Liver (tissue), 9 donors: Measurements from ENCODE around the gene ARHGEF4. TPM values are rescaled to one million over a fixed set of nuclear protein-coding genes. Genes with fewer than 3 reads are reported as not detected.

Source experiments
- DNase-seq: peaks from one replicate; pipeline ENCODE4 v3.0.0-alpha.2; 2017; ENCODE audit warnings: low spot score
- H3K27ac ChIP-seq, 2 donors: one replicate each; pipeline ENCODE4 v1.7.0; 2013; ENCODE audit warnings: inconsistent platforms in 2 of 2, low read length in 2 of 2, control low read depth in 1 of 2, low read depth in 1 of 2, mild to moderate bottlenecking in 1 of 2
- H3K27me3 ChIP-seq, 4 donors: one replicate each; pipeline versions ENCODE4 v1.6.1 to v1.7.0; 2013; ENCODE audit warnings: low read length in 3 of 4, inconsistent platforms in 1 of 4, mild to moderate bottlenecking in 1 of 4, moderate library complexity in 1 of 4; ENCODE audit not compliant: control insufficient read depth in 4 of 4, insufficient read depth in 4 of 4
- H3K36me3 ChIP-seq, 4 donors: one replicate each; pipeline versions ENCODE4 v1.6.1 to v1.7.0; 2013; ENCODE audit warnings: low read length in 3 of 4, mild to moderate bottlenecking in 3 of 4, low read depth in 1 of 4, moderate library complexity in 1 of 4; ENCODE audit not compliant: control insufficient read depth in 4 of 4, insufficient read depth in 3 of 4
- H3K4me1 ChIP-seq, 4 donors: one replicate each; pipeline versions ENCODE4 v1.6.1 to v1.7.0; 2013; ENCODE audit warnings: low read length in 3 of 4, mild to moderate bottlenecking in 3 of 4, moderate library complexity in 1 of 4; ENCODE audit not compliant: control insufficient read depth in 4 of 4, insufficient read depth in 4 of 4
- H3K4me3 ChIP-seq, 3 donors: one replicate each; pipeline versions ENCODE4 v1.6.1 to v1.7.0; 2013; ENCODE audit warnings: low read length in 3 of 3, control low read depth in 1 of 3, low read depth in 1 of 3, mild to moderate bottlenecking in 1 of 3
- H3K9ac ChIP-seq, 2 donors: one replicate each; pipeline ENCODE4 v1.7.0; 2013; ENCODE audit warnings: low read length in 2 of 2, mild to moderate bottlenecking in 2 of 2, moderate library complexity in 2 of 2, control low read depth in 1 of 2, low read depth in 1 of 2
- H3K9me3 ChIP-seq, 4 donors: one replicate each; pipeline versions ENCODE4 v1.6.1 to v1.7.0; 2013; ENCODE audit warnings: low read length in 3 of 4; ENCODE audit not compliant: control insufficient read depth in 4 of 4
- CTCF ChIP-seq: fragments of 150-350 bp; IDR thresholded peaks from 2 replicates; pipeline ENCODE4 v1.5.1; 2017; ENCODE audit warnings: improper control_type of control experiment, low read depth, low read length; ENCODE audit not compliant: missing input control
- EGR1 ChIP-seq, 2 donors: IDR thresholded peaks; 2 replicates each; pipeline ENCODE4 v1.6.1; 2016 to 2018; ENCODE audit warnings: antibody characterized with exemption in 2 of 2, low read depth in 2 of 2
- FOXA1 ChIP-seq: IDR thresholded peaks from 2 replicates; pipeline ENCODE4 v1.6.1; 2016; ENCODE audit warnings: antibody characterized with exemption
- FOXA2 ChIP-seq: IDR thresholded peaks from 2 replicates; pipeline ENCODE4 v1.6.1; 2016; ENCODE audit warnings: antibody characterized with exemption
- GABPA ChIP-seq, 2 donors: IDR thresholded peaks in 1 of 2; conservative IDR thresholded peaks in 1 of 2; 2 replicates each; pipeline ENCODE4 v1.6.1; 2016; ENCODE audit warnings: antibody characterized with exemption in 2 of 2, mild to moderate bottlenecking in 1 of 2, moderate library complexity in 1 of 2
- HNF4A ChIP-seq, 2 donors: conservative IDR thresholded peaks; 2 replicates each; pipeline ENCODE4 v1.6.1; 2016; ENCODE audit warnings: antibody characterized with exemption in 2 of 2, mild to moderate bottlenecking in 2 of 2
- JUND ChIP-seq, 2 donors: IDR thresholded peaks; 2 replicates each; pipeline ENCODE4 v1.6.1; 2016; ENCODE audit warnings: antibody characterized with exemption in 2 of 2
- MAX ChIP-seq: IDR thresholded peaks from 2 replicates; pipeline ENCODE4 v1.6.1; 2016; ENCODE audit warnings: antibody characterized with exemption
- NR2F2 ChIP-seq: IDR thresholded peaks from 2 replicates; pipeline ENCODE4 v1.6.1; 2016; ENCODE audit warnings: antibody characterized with exemption
- RXRA ChIP-seq, 2 donors: IDR thresholded peaks; 2 replicates each; pipeline ENCODE4 v1.6.1; 2017 to 2018; ENCODE audit warnings: antibody characterized with exemption in 2 of 2, mild to moderate bottlenecking in 1 of 2
- SP1 ChIP-seq: IDR thresholded peaks from 2 replicates; pipeline ENCODE4 v1.6.1; 2018; ENCODE audit warnings: antibody characterized with exemption, mild to moderate bottlenecking
- TAF1 ChIP-seq: conservative IDR thresholded peaks from 2 replicates; pipeline ENCODE4 v1.6.1; 2016; ENCODE audit warnings: antibody characterized with exemption, mild to moderate bottlenecking
- YY1 ChIP-seq: IDR thresholded peaks from 2 replicates; pipeline ENCODE4 v1.6.1; 2016; ENCODE audit warnings: antibody characterized with exemption, mild to moderate bottlenecking
- ZBTB33 ChIP-seq: IDR thresholded peaks from 2 replicates; pipeline ENCODE4 v1.6.1; 2016; ENCODE audit warnings: antibody characterized with exemption
- WGBS: extraction: QIAGEN DNeasy Blood & Tissue Kit; methylation state at CpG from one replicate; pipeline ENCODE4 v1.1.7; 2013; 5-methylcytosine and 5-hydroxymethylcytosine counted together
- polyA plus RNA-seq, 2 donors: library from polyadenylated mRNA; stranded (reverse) in 1 of 2; unstranded in 1 of 2; fragments of 200-250 nt in 1 of 2; fragments of >200 nt in 1 of 2; fragmentation: Nextera tagmentation in 1 of 2; extraction: Ambion mirVana in 1 of 2; gene quantifications; one replicate each; pipeline versions ENCODE4 v1.2.1 to v1.2.3, GENCODE V29; 2013 to 2015
- total RNA-seq, 2 donors: library from RNA; depleted of rRNA; stranded (reverse); fragments of >200 nt; gene quantifications; one replicate each; pipeline ENCODE4 v1.2.3, GENCODE V29; 2014
- donor health status: healthy.
- donor health status: healthy.
- donor health status: healthy.
- donor health status: healthy.
- donor health status: healthy.

ARHGEF4 gene
- total and polyA plus RNA-seq, 4 donors: 0.08 TPM; not detected in 2

- H3K4me1 ChIP-seq: no peaks in the 10 kb centered on the region
- H3K27me3 ChIP-seq: no peaks in the 10 kb centered on the region
- H3K4me3 ChIP-seq: no peak overlapping the region
- WGBS: 98% methylated on average over 8 of the region's 8 CpGs
- H3K9ac ChIP-seq: no peak overlapping the region
- H3K9me3 ChIP-seq: no peaks in the 10 kb centered on the region
- H3K27ac ChIP-seq: no peak overlapping the region
- no peak for DNase-seq
- TF ChIP-seq JUND (IDR thresholded peaks at IDR 0.05) (no peak), SP1 (no peak), FOXA1 (no peak), MAX (no peak), FOXA2 (no peak), GABPA (IDR thresholded peaks at IDR 0.05 in 1 of 2, conservative IDR thresholded peaks at IDR 0.05 in 1 of 2) (no peak), TAF1 (no peak)
- peaks cover 9 to 85% (median 65%) of the 10 kb centered on the region in 4 donors for H3K36me3 ChIP-seq
These were observed 214.2 kb downstream of the ARHGEF4 start for GRCh38 chr2:131050896-131051295.

- Histone ChIP-seq H3K36me3 (peaks cover 9 to 82% (median 67%) of the 10 kb centered on the region in 4 donors), H3K4me3 (no peak overlapping the region), H3K9ac (no peak overlapping the region), H3K27me3 (no peaks in the 10 kb centered on the region), H3K4me1 (no peaks in the 10 kb centered on the region), H3K9me3 (no peaks in the 10 kb centered on the region), H3K27ac (no peak overlapping the region)
- DNase-seq: no peak
- WGBS: 92% methylated on average over 8 of the region's 8 CpGs
- TF ChIP-seq RXRA (IDR thresholded peaks at IDR 0.05) (no peak), MAX (no peak), GABPA (IDR thresholded peaks at IDR 0.05 in 1 of 2, conservative IDR thresholded peaks at IDR 0.05 in 1 of 2) (no peak), CTCF (no peak), ZBTB33 (no peak)
These were observed 216.1 kb downstream of the ARHGEF4 start for GRCh38 chr2:131052741-131053263.

GRCh38 chr2:131054488-131054887 lies 217.8 kb downstream of the ARHGEF4 start:
- H3K9me3 ChIP-seq: no peaks in the 10 kb centered on the region
- no peaks in the 10 kb centered on the region for H3K27me3 ChIP-seq
- H3K9ac ChIP-seq: no peak overlapping the region
- TF ChIP-seq EGR1 (IDR thresholded peaks at IDR 0.05; ENCODE audit: low read depth in 2 of 2) (no peak), NR2F2 (no peak), ZBTB33 (no peak), FOXA2 (no peak), YY1 (no peak), CTCF (no peak), HNF4A (conservative IDR thresholded peaks at IDR 0.05) (no peak)
- H3K4me3 ChIP-seq: no peak overlapping the region
- no peak overlapping the region for H3K27ac ChIP-seq
- WGBS: 96% methylated on average over 7 of the region's 7 CpGs
- peaks cover 7 to 73% (median 60%) of the 10 kb centered on the region in 4 donors for H3K36me3 ChIP-seq
- H3K4me1 ChIP-seq: no peaks in the 10 kb centered on the region
- DNase-seq: no peak
